GM13977 (cell line): ENCODE results near the gene ITPR3.

Experiments
- DNase-seq: peaks from one replicate; pipeline ENCODE4 v3.0.0; 2012; ENCODE audit warnings: low spot score
- CTCF ChIP-seq: IDR thresholded peaks from 2 replicates; pipeline ENCODE4 v1.5.1; 2012; ENCODE audit warnings: mild to moderate bottlenecking, control low read depth; ENCODE audit not compliant: insufficient read depth; ENCODE audit errors: extremely low read depth, missing control alignments
- in situ Hi-C: fragments of 300-500 bp; cut with MboI; formaldehyde crosslinking; loops from one replicate; pipeline ENCODE4 v1.12.0; 2022; ENCODE audit warnings: low sequenced_read_pairs, low pct_unique_long_range_greater_than_20kb, mixed read lengths, inconsistent platforms; ENCODE audit not compliant: unreplicated experiment

The ITPR3 gene

DNA sequence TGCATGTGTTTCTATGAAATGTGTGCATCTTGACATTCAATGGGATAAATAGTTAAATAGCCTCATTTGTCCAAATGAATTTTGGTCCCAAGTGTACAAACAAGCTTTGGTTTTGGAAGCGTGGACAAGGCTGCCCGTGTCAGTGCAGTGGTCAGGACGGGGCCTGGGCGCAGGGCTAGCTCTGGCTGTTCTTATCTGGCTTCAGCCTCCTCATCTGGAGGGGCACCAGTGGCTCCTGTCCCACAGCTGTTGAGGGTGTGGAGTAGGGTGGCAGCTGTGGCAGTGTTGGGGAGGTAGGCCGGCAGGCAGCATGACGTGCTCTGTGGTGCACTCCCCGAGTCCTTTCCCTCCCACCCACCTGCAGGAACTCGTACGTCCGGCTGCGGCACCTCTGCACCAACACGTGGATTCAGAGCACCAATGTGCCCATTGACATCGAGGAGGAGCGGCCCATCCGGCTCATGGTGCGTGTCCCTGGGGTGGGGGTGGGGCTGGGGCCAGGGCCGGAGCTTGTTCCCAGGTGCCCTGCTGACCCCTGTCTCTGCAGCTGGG is 43.5 kb downstream of the ITPR3 start:
- no peak for DNase-seq
- in situ Hi-C loops, result no loop called here
- no peak for TF ChIP-seq CTCF

DNA sequence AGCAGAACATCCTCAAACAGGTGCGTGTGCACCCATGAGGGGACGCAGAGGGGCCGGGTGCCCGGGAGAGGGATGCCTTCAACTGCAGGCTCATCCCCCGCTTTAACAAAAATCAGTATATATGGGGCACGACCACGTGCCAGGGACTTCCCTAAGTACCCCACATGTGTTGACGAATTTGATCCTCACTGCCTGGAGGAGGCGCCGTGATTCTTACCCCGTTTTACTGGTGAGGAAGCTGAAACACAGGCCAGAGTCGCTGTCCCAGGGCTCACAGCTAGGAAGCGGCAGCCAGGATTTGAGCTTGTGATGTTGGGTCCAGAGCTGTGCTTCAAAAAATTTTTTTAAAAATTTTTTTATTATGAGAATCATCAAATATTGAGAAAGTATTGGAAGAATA is 44.8 kb downstream of the ITPR3 start:
- TF ChIP-seq CTCF, result no peak
- DNase-seq, result no peak
- in situ Hi-C loops, result no loop called here

DNA sequence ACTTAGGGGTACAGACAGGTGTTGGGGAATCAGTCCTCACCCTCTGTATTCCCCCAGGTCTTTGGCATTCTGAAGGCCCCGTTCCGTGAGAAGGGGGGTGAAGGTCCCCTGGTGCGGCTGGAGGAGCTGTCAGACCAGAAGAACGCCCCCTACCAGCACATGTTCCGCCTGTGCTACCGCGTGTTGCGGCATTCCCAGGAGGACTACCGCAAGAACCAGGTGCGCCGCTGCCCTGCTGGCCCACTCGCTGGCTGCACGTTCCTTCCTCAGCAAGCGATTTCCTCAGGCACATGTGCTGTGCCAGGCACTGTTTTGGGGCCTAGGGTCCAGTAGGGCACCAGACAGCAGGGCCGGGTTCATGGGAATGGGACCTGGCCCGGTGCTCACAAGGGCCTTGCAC is 46.0 kb downstream of the ITPR3 start:
- in situ Hi-C loops, result no loop called here
- TF ChIP-seq CTCF, result no peak
- no peak for DNase-seq

- in situ Hi-C loops, result no loop called here
- no peak for TF ChIP-seq CTCF
Observed at GRCh38 chr6:33667776-33668175, 46.7 kb downstream of the ITPR3 start.

DNA sequence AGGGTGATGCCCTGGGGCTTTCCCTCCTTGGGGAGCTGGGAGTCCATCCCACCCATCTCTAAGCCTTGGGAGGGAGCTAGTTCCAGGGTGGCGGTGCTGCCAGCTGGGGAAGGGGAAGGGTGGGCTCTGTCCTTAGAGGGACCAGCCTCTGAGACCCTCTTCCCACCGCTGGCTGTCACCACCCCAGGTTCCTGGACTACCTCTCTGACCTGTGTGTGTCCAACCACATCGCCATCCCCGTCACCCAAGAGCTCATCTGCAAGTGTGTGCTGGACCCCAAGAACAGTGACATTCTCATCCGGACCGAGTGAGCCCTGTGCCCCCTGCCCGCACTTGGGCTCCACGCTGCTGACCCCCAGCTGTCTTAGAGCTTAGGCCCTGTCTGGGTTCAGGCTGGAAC is 47.2 kb downstream of the ITPR3 start:
- TF ChIP-seq CTCF, result no peak
- DNase-seq, result no peak
- in situ Hi-C loops, result no loop called here

More at GRCh38 chr6:33667776-33668175, 46.7 kb downstream of the ITPR3 start:
- DNase-seq, result no peak

DNA sequence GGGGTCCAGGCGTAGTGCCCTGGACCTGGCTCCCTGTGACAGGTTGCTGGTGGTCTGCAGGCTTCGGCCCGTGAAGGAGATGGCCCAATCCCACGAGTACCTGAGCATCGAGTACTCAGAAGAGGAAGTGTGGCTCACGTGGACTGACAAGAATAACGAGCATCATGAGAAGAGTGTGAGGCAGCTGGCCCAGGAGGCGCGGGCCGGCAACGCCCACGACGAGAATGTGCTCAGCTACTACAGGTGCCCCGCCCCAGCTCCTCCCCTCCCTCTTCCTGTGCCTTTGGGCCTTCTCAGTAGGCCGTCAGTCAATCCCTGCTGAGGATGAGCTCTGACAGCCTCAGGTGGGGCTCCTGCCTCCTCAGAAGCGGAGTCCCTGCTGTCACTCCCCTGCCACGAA is 47.8 kb downstream of the ITPR3 start:
- in situ Hi-C loops, result no loop called here
- no peak for TF ChIP-seq CTCF
- DNase-seq, result no peak

GRCh38 chr6:33670086-33670660 is 49.1 kb downstream of the ITPR3 start:
- no peak for TF ChIP-seq CTCF
- in situ Hi-C loops, result no loop called here
- no peak for DNase-seq
